HCT116 (cell line): ENCODE results near the gene OR4X1. TPM values are rescaled to one million over a fixed set of nuclear protein-coding genes. Genes with fewer than 3 reads are reported as not detected.

Experiments used
- ATAC-seq: fragments of 200-7000 bp; cut with Tn5 transposase; 2 replicates; pipeline ENCODE4 v1.9.1; 2020; ENCODE audit warnings: mild to moderate bottlenecking, moderate library complexity
- BruUV-seq: library from RNA; stranded (reverse); fragments of 400-500 nt; replicated peaks from 2 replicates; lab custom pipeline; 2021; lab: Mats Ljungman, UMichigan
- CTCF ChIA-PET: fragments of 300-600 bp; sonication (Branson Sonifier 250); formaldehyde crosslinking; loops from one replicate; lab custom pipeline; 2021; ENCODE audit warnings: antibody characterized with exemption; lab: Charles Lee
- POLR2A ChIA-PET: fragments of 300-600, 350-600 bp; sonication (Branson Sonifier 250); formaldehyde crosslinking; loops from one replicate; lab custom pipeline; 2021; ENCODE audit warnings: antibody characterized with exemption; lab: Charles Lee
- RAD21 ChIA-PET, 2 experiments: fragments of 300-600 bp; sonication (Branson Sonifier 250); formaldehyde crosslinking; loops; one replicate each; lab custom pipeline; 2023; ENCODE audit warnings: low total read pairs in 2 of 2; ENCODE audit not compliant: uncharacterized antibody in 2 of 2, unreplicated experiment in 2 of 2, low non-redundant PET in 1 of 2; lab: Charles Lee
- DNase-seq: peaks from one replicate; pipeline ENCODE4 v3.0.0-alpha.2; 2010; ENCODE audit warnings: low read depth, low spot score
- H2AFZ ChIP-seq: fragments of 200-600 bp; shearing (Covaris generic), sonication (generic); 2 replicates; pipeline ENCODE4 v1.6.1; 2017; ENCODE audit warnings: low read depth, mixed run types, mixed read lengths, antibody characterized with exemption, low read length; ENCODE audit not compliant: poor library complexity, severe bottlenecking
- H3K27ac ChIP-seq: 2 replicates; pipeline ENCODE4 v1.5.1; 2012; ENCODE audit warnings: low read depth, low read length
- H3K27me3 ChIP-seq: fragments of 200-600 bp; sonication (generic); 2 replicates; pipeline ENCODE4 v1.6.1; 2016; ENCODE audit warnings: mixed run types, low read length, mixed read lengths; ENCODE audit not compliant: insufficient read depth
- H3K36me3 ChIP-seq, 2 experiments: fragments of 200-500 bp in 1 of 2; fragments of 200-600 bp in 1 of 2; sonication (Bioruptor generic) in 1 of 2; sonication (generic) in 1 of 2; 2 replicates each; pipeline versions ENCODE4 v1.5.1 to v1.6.1; 2014 to 2016; ENCODE audit warnings: low read length in 2 of 2, inconsistent platforms in 1 of 2, mixed read lengths in 1 of 2, mixed run types in 1 of 2; ENCODE audit not compliant: insufficient read depth in 2 of 2, control insufficient read depth in 1 of 2
- H3K4me1 ChIP-seq, 2 experiments: fragments of 200-600 bp in 1 of 2; sonication (generic) in 1 of 2; 2 replicates each; pipeline versions ENCODE4 v1.5.1 to v1.6.1; 2012 to 2017; ENCODE audit warnings: low read length in 2 of 2, inconsistent platforms in 1 of 2, mild to moderate bottlenecking in 1 of 2, mixed read lengths in 1 of 2, mixed run types in 1 of 2, moderate library complexity in 1 of 2; ENCODE audit not compliant: insufficient read depth in 2 of 2, control insufficient read depth in 1 of 2
- H3K4me2 ChIP-seq: fragments of 200-600 bp; sonication (generic); 2 replicates; pipeline ENCODE4 v1.6.1; 2017; ENCODE audit warnings: mixed run types, low read length, mixed read lengths
- H3K4me3 ChIP-seq, 2 experiments: fragments of 200-600 bp in 1 of 2; sonication (generic) in 1 of 2; replicated peaks in 1 of 2; 2 replicates each; pipeline ENCODE4 v1.5.1; 2011 to 2016; ENCODE audit warnings: low read length in 2 of 2, control low read depth in 1 of 2, low read depth in 1 of 2, mild to moderate bottlenecking in 1 of 2, mixed read lengths in 1 of 2, mixed run types in 1 of 2
- H3K79me2 ChIP-seq: fragments of 200-600 bp; sonication (generic); 2 replicates; pipeline ENCODE4 v1.6.1; 2017; ENCODE audit warnings: mild to moderate bottlenecking, mixed run types, low read length, moderate library complexity, mixed read lengths; ENCODE audit not compliant: insufficient read depth
- H3K9ac ChIP-seq: fragments of 200-600 bp; sonication (generic); 2 replicates; pipeline ENCODE4 v1.6.1; 2016; ENCODE audit warnings: low read length, mixed read lengths
- H3K9me2 ChIP-seq: fragments of 200-600 bp; sonication (generic), shearing (Covaris generic); 2 replicates; pipeline ENCODE4 v1.6.1; 2017; ENCODE audit warnings: mixed run types, mild to moderate bottlenecking, moderate library complexity; ENCODE audit not compliant: insufficient read depth
- H3K9me3 ChIP-seq, 2 experiments: fragments of 200-500 bp in 1 of 2; fragments of 200-600 bp in 1 of 2; sonication (Bioruptor generic) in 1 of 2; sonication (generic) in 1 of 2; 2 replicates each; pipeline ENCODE4 v1.6.1; 2014 to 2017; ENCODE audit warnings: low read length in 2 of 2, mixed read lengths in 2 of 2, inconsistent platforms in 1 of 2, low read depth in 1 of 2, mild to moderate bottlenecking in 1 of 2, mixed run types in 1 of 2, moderate library complexity in 1 of 2; ENCODE audit not compliant: control insufficient read depth in 1 of 2, insufficient read depth in 1 of 2
- H4K20me1 ChIP-seq: fragments of 200-600 bp; sonication (generic), shearing (Covaris generic); 2 replicates; pipeline ENCODE4 v1.6.1; 2017; ENCODE audit warnings: mixed run types, mild to moderate bottlenecking, moderate library complexity; ENCODE audit not compliant: insufficient read depth
- ATF3 ChIP-seq: IDR thresholded peaks from 2 replicates; pipeline ENCODE4 v1.6.1; 2012
- CEBPB ChIP-seq: IDR thresholded peaks from 2 replicates; pipeline ENCODE4 v1.6.1; 2012; ENCODE audit warnings: low read depth
- CTCF ChIP-seq, 3 experiments: fragments of 200-600 bp in 1 of 3; sonication (generic) in 1 of 3; IDR thresholded peaks in 2 of 3; conservative IDR thresholded peaks in 1 of 3; 2 replicates each; pipeline ENCODE4 v1.5.1; 2012 to 2017; ENCODE audit warnings: low read depth in 2 of 3, low read length in 2 of 3, antibody characterized with exemption in 1 of 3, borderline replicate concordance in 1 of 3, control low read depth in 1 of 3, mild to moderate bottlenecking in 1 of 3, mixed read lengths in 1 of 3, mixed run types in 1 of 3, moderate library complexity in 1 of 3; ENCODE audit not compliant: insufficient read depth in 1 of 3
- EZH2 ChIP-seq: fragments of 200-600 bp; sonication (generic); IDR thresholded peaks from 2 replicates; pipeline ENCODE4 v1.6.1; 2017; ENCODE audit warnings: antibody characterized with exemption, mixed run types
- FOSL1 ChIP-seq: IDR thresholded peaks from 2 replicates; pipeline ENCODE4 v1.6.1; 2012; ENCODE audit warnings: low read depth
- MAX ChIP-seq: IDR thresholded peaks from 2 replicates; pipeline ENCODE4 v1.6.1; 2012
- RAD21 ChIP-seq: IDR thresholded peaks from 2 replicates; pipeline ENCODE4 v1.6.1; 2012; ENCODE audit warnings: low read depth, mild to moderate bottlenecking
- REST ChIP-seq: IDR thresholded peaks from 2 replicates; pipeline ENCODE4 v1.6.1; 2012; ENCODE audit warnings: low read depth
- SIN3A ChIP-seq: IDR thresholded peaks from 2 replicates; pipeline ENCODE4 v1.6.1; 2012; ENCODE audit warnings: low read depth
- TCF7L2 ChIP-seq: IDR thresholded peaks from 2 replicates; pipeline ENCODE4 v1.7.0; 2011; ENCODE audit warnings: borderline replicate concordance, inconsistent platforms; ENCODE audit not compliant: insufficient read depth, insufficient read length; ENCODE audit errors: extremely low read depth
- intact Hi-C: fragments of 100-400 bp; cut with micrococcal nuclease; formaldehyde crosslinking; loops from 2 replicates; pipeline ENCODE4 v1.10.0; 2022
- total RNA-seq: library from RNA; stranded (reverse); gene quantifications from one replicate; pipeline ENCODE4 v1.2.1, GENCODE V29; 2021; ENCODE audit not compliant: unreplicated experiment

OR4X1 gene
- total RNA-seq, 1 experiment from 2014 or later = not detected

- Histone ChIP-seq H3K79me2 (no peaks in the 10 kb centered on the region), H3K9me3 (no peaks in the 10 kb centered on the region), H3K27me3 (no peaks in the 10 kb centered on the region), H3K4me2 (no peak overlapping the region), H3K27ac (no peak overlapping the region), H3K9ac (no peak overlapping the region), H2AFZ (no peak overlapping the region), H3K9me2 (no peaks in the 10 kb centered on the region), H3K4me1 (no peaks in the 10 kb centered on the region), H3K36me3 (no peaks in the 10 kb centered on the region), H4K20me1 (no peaks in the 10 kb centered on the region), H3K4me3 (no peak overlapping the region)
- TF ChIP-seq CEBPB (no peak), ATF3 (no peak), FOSL1 (no peak), MAX (no peak), CTCF (IDR thresholded peaks at IDR 0.05 in 2 of 3, conservative IDR thresholded peaks at IDR 0.05 in 1 of 3; ENCODE audit: borderline replicate concordance in 1 of 3, insufficient read depth in 1 of 3, low read depth in 2 of 3, low read length in 2 of 3) (no peak), RAD21 (no peak), TCF7L2 (no peak), EZH2 (no peak), REST (no peak), SIN3A (no peak)
- no TSS peak for BruUV-seq
- intact Hi-C loops = no loop called here
- ChIA-PET CTCF (no interaction called here), RAD21 (no interaction called here), POLR2A (no interaction called here)
- ATAC-seq (no peak), DNase-seq (no peak)
Measured at GRCh38 chr11:48242501-48242900, 21.2 kb upstream of the OR4X1 start.
